Ishikawa (cell line): ENCODE data around the gene RAF1.

Experiments
- CEBPB ChIP-seq: IDR thresholded peaks from 2 replicates; pipeline ENCODE4 v1.6.1; 2012
- CREB1 ChIP-seq: IDR thresholded peaks from 2 replicates; pipeline ENCODE4 v1.6.1; 2012; ENCODE audit warnings: low read depth
- EP300 ChIP-seq: IDR thresholded peaks from 2 replicates; pipeline ENCODE4 v1.6.1; 2012; ENCODE audit warnings: borderline replicate concordance
- FOXM1 ChIP-seq: IDR thresholded peaks from 2 replicates; pipeline ENCODE4 v1.6.1; 2012; ENCODE audit warnings: low read depth, borderline replicate concordance
- NFIC ChIP-seq: IDR thresholded peaks from 2 replicates; pipeline ENCODE4 v1.6.1; 2012
- REST ChIP-seq: IDR thresholded peaks from 2 replicates; pipeline ENCODE4 v1.6.1; 2012; ENCODE audit warnings: low read depth, mild to moderate bottlenecking
- TAF1 ChIP-seq: IDR thresholded peaks from 2 replicates; pipeline ENCODE4 v1.6.1; 2012; ENCODE audit warnings: low read depth, mild to moderate bottlenecking
- TCF12 ChIP-seq: IDR thresholded peaks from 2 replicates; pipeline ENCODE4 v1.6.1; 2012; ENCODE audit warnings: low read depth
- TEAD4 ChIP-seq: IDR thresholded peaks from 2 replicates; pipeline ENCODE4 v1.6.1; 2012
- USF1 ChIP-seq: IDR thresholded peaks from 2 replicates; pipeline ENCODE4 v1.6.1; 2012
- YY1 ChIP-seq: IDR thresholded peaks from 2 replicates; pipeline ENCODE4 v1.6.1; 2012; ENCODE audit warnings: low read depth
- ZBTB7A ChIP-seq: IDR thresholded peaks from 2 replicates; pipeline ENCODE4 v1.6.1; 2012; ENCODE audit warnings: low read depth
- TF ChIP-seq, protein P1 (sequence below): IDR thresholded peaks from 2 replicates; pipeline ENCODE4 v1.6.1; 2012

RAF1 gene

DNA sequence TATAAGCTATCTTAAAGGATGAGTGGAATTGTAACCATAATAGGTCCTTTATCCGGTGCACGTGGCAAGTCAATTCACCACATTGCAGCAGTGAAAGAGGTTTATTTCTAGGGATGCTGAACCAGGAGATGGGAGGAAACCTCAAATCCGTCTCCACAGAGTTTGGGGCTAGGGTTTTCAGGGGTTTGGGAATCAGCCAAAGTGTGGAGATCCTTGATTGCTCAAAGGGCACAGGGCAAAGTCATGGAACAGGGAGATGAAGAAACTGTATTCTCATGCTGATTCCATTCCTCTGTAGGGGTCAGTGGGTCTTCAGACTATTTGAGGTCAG, 7.2 kb upstream of the RAF1 start:
- TF ChIP-seq CEBPB: no peak
- no peak for TF ChIP-seq REST
- no peak for TF ChIP-seq YY1
- no peak for TF ChIP-seq EP300

GRCh38 chr3:12670365-12671119, 6.6 kb upstream of the RAF1 start:
- no peak for TF ChIP-seq USF1
- TF ChIP-seq, protein P1, sequence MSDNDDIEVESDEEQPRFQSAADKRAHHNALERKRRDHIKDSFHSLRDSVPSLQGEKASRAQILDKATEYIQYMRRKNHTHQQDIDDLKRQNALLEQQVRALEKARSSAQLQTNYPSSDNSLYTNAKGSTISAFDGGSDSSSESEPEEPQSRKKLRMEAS: no peak
- TF ChIP-seq REST: no peak
- TF ChIP-seq NFIC: no peak
- no peak for TF ChIP-seq CREB1
- no peak for TF ChIP-seq EP300

DNA sequence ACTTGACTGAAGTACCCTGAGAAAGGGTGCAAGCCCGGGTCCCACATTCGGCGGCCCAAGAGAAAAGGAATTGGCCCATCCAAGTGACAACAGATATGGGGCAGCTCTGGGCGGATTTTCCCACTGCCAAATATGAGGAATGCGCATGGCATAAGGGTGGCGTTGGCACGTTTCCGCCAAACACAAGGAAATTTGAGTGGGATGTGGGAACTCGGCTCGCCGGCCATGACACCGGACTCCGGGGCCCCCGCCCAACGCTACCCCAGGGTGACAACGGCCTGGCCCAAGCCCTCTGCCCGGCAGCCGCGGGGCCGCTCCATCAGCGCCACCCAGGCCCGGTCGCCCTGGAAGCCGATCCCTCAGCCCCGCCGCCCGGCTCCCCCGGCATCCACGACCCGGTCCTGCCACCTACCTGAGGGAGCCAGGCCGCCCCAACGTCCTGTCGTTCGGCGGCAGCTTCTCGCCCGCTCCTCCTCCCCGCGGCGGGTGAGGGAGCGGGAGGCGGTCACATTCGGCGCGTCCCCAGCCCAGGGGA, 449 bp downstream of the RAF1 start:
- TF ChIP-seq USF1: no peak
- TF ChIP-seq, protein P1: no peak; the same call in 1 of the 2 replicates
- 0 out of 2 replicates have a peak, but pooled peaks have one; percentile 13 for TF ChIP-seq FOXM1
- TF ChIP-seq ZBTB7A: peak; percentile 54; the same call in 1 of the 2 replicates
- TF ChIP-seq YY1: peak; percentile 55; the same call in 1 of the 2 replicates

DNA sequence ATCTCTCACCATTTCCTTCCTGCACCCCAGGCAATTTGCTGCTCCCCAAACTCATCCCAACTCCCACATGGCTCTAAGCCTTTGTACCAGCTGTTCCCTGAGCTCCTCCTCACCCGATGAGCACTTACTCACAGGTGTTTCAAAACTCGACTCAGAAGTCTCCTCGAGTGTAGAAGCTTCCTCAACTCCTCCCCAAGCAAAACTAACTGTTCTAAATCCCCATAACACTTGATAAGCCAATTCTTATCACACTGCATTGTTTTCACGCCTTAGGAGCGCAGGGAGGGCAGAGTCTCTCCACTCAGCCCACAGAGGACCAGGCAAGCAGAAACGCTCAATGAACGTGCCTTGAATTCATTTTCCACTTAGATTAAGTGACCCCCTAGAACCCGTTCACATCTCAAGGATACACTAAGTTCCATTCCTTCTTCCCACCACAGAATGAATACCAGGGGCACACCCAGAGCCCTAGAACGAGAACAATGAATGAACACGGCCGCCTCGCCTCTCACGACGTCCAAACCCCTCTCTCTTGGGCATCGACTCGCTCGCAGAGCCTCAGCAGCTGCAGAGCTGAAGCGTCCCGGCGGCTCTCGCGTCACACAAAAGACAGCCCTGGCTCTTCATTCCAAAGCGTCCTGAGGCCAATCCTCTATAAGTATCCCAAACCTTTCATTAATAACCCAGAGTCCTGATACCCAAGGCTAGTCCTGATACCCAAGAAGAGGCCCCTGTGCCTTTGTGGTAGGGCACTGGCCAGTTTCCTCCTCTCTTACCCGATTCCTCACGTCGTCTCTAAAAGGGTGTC, 1.1 kb downstream of the RAF1 start:
- no peak for TF ChIP-seq EP300

DNA sequence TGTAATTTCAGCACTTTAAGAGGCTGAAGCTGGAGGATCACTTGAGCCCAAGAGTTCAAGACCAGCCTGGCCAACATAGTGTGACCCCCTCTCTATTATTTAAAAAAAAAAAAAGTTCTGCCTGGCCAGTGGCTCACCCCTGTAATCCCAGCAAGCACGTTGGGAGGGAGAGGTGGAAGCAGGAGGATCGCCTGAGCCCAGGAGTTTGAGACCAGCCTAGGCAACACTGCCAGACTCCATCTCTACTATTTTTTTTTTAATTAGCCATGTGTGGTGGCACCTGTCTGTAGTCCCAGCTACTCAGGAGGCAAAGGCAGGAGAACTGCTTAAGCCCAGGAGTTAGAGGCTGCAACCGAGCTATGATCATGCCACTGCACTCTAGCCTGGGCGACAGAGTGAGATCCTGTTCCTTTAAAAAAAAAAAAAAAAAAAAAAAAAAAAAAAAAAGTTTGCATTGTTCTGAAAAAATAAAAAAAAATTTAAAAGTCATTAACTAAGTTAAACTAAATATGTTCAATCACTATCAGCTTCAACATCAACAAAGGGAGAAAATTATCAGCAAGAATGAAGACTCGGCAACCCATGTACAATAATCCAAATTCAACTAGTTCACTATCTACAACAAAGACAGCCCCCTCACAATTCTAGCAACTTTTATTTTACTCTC, 1.9 kb downstream of the RAF1 start:
- no peak for TF ChIP-seq TEAD4
- no peak for TF ChIP-seq ZBTB7A
- TF ChIP-seq CREB1: no peak
- TF ChIP-seq FOXM1: no peak
- TF ChIP-seq NFIC: no peak
- no peak for TF ChIP-seq CEBPB
- TF ChIP-seq TCF12: no peak
- TF ChIP-seq, protein P1: no peak
- TF ChIP-seq EP300: no peak
- no peak for TF ChIP-seq USF1

DNA sequence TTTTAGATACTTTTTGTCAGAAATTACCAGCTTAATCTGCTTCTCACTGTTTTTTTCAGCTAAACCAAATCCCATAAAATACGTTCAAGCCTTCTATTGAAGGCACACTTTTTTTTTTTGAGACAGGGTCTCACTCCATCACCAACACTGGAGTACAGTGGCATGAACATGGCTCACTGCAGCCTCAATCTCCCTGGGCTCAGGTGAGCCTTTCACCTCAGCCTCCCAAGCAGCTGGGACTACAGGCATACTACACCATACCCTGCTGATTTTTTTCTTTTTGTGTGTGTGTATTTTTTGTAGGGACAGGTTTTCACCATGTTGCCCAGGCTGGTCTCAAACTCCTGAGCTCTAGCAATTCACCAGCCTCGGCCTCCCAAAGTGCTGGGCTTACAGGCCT, 3.7 kb downstream of the RAF1 start:
- TF ChIP-seq USF1 (no peak), TAF1 (no peak), FOXM1 (no peak)
